Caco-2 (cell line): ENCODE data around the gene TMEM260. TPM values are rescaled to one million over a fixed set of nuclear protein-coding genes. Genes with fewer than 3 reads are reported as not detected.

Source experiments
- BruUV-seq: library from RNA; stranded (reverse); fragments of 400-500 nt; replicated peaks from 2 replicates; lab custom pipeline; 2021; lab: Mats Ljungman, UMichigan
- CTCF ChIA-PET: fragments of 300-600 bp; sonication (Branson Sonifier 250); formaldehyde crosslinking; loops from one replicate; lab custom pipeline; 2022; ENCODE audit warnings: antibody characterized with exemption; lab: Charles Lee
- POLR2A ChIA-PET: fragments of 300-600 bp; sonication (Branson Sonifier 250); formaldehyde crosslinking; loops from one replicate; lab custom pipeline; 2022; ENCODE audit warnings: antibody characterized with exemption; lab: Charles Lee
- DNase-seq, 2 experiments: peaks; one replicate each; pipeline versions ENCODE4 v3.0.0 to v3.0.0-alpha.2; 2020 to 2022
- H3K27me3 ChIP-seq: replicated peaks from 2 replicates; pipeline ENCODE4 v1.6.0; 2011; ENCODE audit warnings: low read length; ENCODE audit not compliant: control insufficient read depth, insufficient read depth
- H3K36me3 ChIP-seq: 2 replicates; pipeline ENCODE4 v1.5.1; 2011; ENCODE audit warnings: low read length; ENCODE audit not compliant: control insufficient read depth, insufficient read depth
- H3K4me1 ChIP-seq: fragments of 250-450 bp; sonication (Bioruptor Pico); 2 replicates; pipeline ENCODE4 v1.5.1; 2020; ENCODE audit warnings: mild to moderate bottlenecking
- H3K4me3 ChIP-seq: 2 replicates; pipeline ENCODE4 v1.5.1; 2011; ENCODE audit warnings: low read depth, mild to moderate bottlenecking, control low read depth, low read length
- H3K9me3 ChIP-seq: fragments of 250-450 bp; sonication (Bioruptor Pico); 2 replicates; pipeline ENCODE4 v1.5.1; 2020; ENCODE audit warnings: mild to moderate bottlenecking, moderate library complexity
- H3K27ac Mint-ChIP-seq: one replicate; pipeline ENCODE4 v1.8.0; 2022; ENCODE audit warnings: mixed read lengths; ENCODE audit not compliant: unreplicated experiment
- H3K27me3 Mint-ChIP-seq: one replicate; pipeline ENCODE4 v1.8.0; 2022; ENCODE audit warnings: mixed read lengths; ENCODE audit not compliant: insufficient read depth, unreplicated experiment
- H3K36me3 Mint-ChIP-seq: one replicate; pipeline ENCODE4 v1.8.0; 2022; ENCODE audit warnings: mild to moderate bottlenecking, mixed read lengths; ENCODE audit not compliant: insufficient read depth, unreplicated experiment
- H3K4me1 Mint-ChIP-seq: one replicate; pipeline ENCODE4 v1.8.0; 2022; ENCODE audit warnings: low read depth, mixed read lengths; ENCODE audit not compliant: unreplicated experiment
- H3K4me3 Mint-ChIP-seq: one replicate; pipeline ENCODE4 v1.8.0; 2022; ENCODE audit warnings: mild to moderate bottlenecking, moderate library complexity, mixed read lengths; ENCODE audit not compliant: unreplicated experiment
- H3K9me3 Mint-ChIP-seq: one replicate; pipeline ENCODE4 v1.8.0; 2022; ENCODE audit warnings: mixed read lengths; ENCODE audit not compliant: unreplicated experiment
- intact Hi-C: fragments of 100-400 bp; cut with micrococcal nuclease; formaldehyde crosslinking; loops from one replicate; pipeline ENCODE4 v1.10.0; 2022; ENCODE audit not compliant: unreplicated experiment
- total RNA-seq: library from RNA; stranded (reverse); gene quantifications from 2 replicates; pipeline ENCODE4 v1.2.3, GENCODE V29; 2022
- TF ChIP-seq, protein P1 (sequence below), 2 experiments: fragments of 200-600 bp in 1 of 2; IDR thresholded peaks; 1 replicate in 1 of 2; 2 replicates in 1 of 2; pipeline versions ENCODE4 v1.5.1 to v1.8.0; 2011 to 2022; ENCODE audit warnings: antibody characterized with exemption in 1 of 2, control low read depth in 1 of 2, inconsistent platforms in 1 of 2, low read depth in 1 of 2, low read length in 1 of 2, mild to moderate bottlenecking in 1 of 2, moderate library complexity in 1 of 2; ENCODE audit not compliant: insufficient read depth in 1 of 2, severe bottlenecking in 1 of 2, unreplicated experiment in 1 of 2

Gene TMEM260
- total RNA-seq, 1 experiment from 2014 or later = 32.3 TPM

DNA sequence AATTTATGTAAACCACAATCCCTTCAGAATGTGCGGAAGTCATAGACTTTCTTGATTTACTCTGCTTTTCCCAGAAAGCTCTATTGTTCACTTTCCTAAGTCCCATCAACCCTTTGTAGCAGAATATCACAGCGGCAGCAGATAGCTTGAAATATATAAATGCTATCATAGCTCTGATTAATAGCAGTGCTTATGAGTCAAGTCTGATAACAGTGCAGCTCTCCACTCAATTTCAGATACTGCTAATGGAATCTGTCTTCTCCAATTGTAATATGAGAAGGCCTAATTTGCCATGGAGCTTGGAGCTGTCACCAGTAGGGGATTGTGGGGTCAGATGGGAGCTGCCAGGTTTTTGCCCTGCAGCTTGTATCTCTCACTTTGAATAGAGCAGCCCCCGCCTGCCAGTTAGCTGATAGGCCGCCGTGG, 10.9 kb downstream of the TMEM260 start:
- no peak for DNase-seq
- intact Hi-C loops = no loop called here
- H3K36me3 Mint-ChIP-seq = peaks cover 6% of the 10 kb centered on the region
- peaks cover 9% of the 10 kb centered on the region for H3K4me1 Mint-ChIP-seq
- no peaks in the 10 kb centered on the region for H3K27me3 Mint-ChIP-seq
- no TSS peak for BruUV-seq
- no peak overlapping the region for H3K4me3 Mint-ChIP-seq
- no peaks in the 10 kb centered on the region for H3K9me3 Mint-ChIP-seq
- no peaks in the 10 kb centered on the region; the same call in 1 of the 2 replicates for H3K4me1 ChIP-seq
- H3K4me3 ChIP-seq = no peak overlapping the region
- CTCF ChIA-PET = interaction anchor here (0.9 to 1.1 kb wide), 2 partner anchors 11 to 31 kb away, joined by 3 to 6 read pairs; partner anchors contain the start of gene TMEM260
- H3K27me3 ChIP-seq = no peaks in the 10 kb centered on the region
- no peak overlapping the region for H3K27ac Mint-ChIP-seq
- TF ChIP-seq, protein P1, sequence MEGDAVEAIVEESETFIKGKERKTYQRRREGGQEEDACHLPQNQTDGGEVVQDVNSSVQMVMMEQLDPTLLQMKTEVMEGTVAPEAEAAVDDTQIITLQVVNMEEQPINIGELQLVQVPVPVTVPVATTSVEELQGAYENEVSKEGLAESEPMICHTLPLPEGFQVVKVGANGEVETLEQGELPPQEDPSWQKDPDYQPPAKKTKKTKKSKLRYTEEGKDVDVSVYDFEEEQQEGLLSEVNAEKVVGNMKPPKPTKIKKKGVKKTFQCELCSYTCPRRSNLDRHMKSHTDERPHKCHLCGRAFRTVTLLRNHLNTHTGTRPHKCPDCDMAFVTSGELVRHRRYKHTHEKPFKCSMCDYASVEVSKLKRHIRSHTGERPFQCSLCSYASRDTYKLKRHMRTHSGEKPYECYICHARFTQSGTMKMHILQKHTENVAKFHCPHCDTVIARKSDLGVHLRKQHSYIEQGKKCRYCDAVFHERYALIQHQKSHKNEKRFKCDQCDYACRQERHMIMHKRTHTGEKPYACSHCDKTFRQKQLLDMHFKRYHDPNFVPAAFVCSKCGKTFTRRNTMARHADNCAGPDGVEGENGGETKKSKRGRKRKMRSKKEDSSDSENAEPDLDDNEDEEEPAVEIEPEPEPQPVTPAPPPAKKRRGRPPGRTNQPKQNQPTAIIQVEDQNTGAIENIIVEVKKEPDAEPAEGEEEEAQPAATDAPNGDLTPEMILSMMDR (IDR thresholded peaks at IDR 0.05; ENCODE audit: insufficient read depth in 1 of 2, low read depth in 1 of 2, low read length in 1 of 2, severe bottlenecking in 1 of 2, unreplicated experiment in 1 of 2) = no peak
- H3K36me3 ChIP-seq = no peaks in the 10 kb centered on the region
- POLR2A ChIA-PET = no interaction called here
- no peaks in the 10 kb centered on the region for H3K9me3 ChIP-seq

DNA sequence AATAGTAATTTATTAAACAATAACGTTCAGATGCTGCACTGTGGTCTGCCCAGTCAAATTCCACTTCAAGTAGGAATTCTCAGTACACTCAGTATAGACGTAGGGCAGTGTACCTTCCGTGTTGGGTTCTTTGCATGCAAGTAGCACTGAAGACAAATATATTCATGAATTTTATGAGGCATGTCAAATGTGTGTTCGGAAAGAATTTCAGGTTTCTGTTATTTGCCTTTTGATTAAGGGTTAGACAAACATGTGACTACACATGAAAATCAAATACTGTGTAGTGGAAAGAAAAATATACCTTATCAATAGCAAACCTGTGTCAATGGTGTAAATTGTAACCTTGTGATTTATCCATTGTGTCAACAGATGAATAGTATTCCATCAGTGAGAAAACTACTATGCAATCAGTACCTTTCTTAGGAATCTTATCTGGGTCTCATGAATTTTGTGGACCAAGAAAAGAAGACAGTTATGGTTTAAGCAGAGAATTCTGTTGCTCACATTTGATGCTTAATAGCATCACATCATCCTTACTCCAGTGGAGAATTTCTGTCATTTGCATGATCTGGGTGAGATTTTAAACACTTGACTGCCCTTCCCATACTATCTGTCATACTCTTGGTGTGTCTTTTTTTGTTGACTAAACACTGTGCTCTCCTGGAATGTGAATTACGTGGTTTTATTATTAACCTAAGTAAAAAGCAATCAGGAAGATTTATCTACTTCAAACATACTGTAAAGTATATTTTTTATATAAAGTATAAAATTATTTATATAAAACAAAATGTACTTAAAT, 13.3 kb downstream of the TMEM260 start:
- Histone ChIP-seq H3K27me3 (no peaks in the 10 kb centered on the region), H3K4me3 (no peak overlapping the region), H3K36me3 (no peaks in the 10 kb centered on the region), H3K4me1 (no peaks in the 10 kb centered on the region; the same call in 1 of the 2 replicates), H3K9me3 (no peaks in the 10 kb centered on the region)
- intact Hi-C loops = no loop called here
- peaks cover 8% of the 10 kb centered on the region for H3K36me3 Mint-ChIP-seq
- no peak overlapping the region for H3K4me3 Mint-ChIP-seq
- H3K27me3 Mint-ChIP-seq = no peaks in the 10 kb centered on the region
- no peaks in the 10 kb centered on the region for H3K9me3 Mint-ChIP-seq
- CTCF ChIA-PET = interaction anchor here (0.9 kb wide), 1 partner anchor 13 kb away, joined by 4 read pairs; the partner anchor contains the start of gene TMEM260
- peak in 1 of 2 experiments; percentile 31 for DNase-seq
- BruUV-seq = no TSS peak
- TF ChIP-seq, protein P1 (IDR thresholded peaks at IDR 0.05; ENCODE audit: insufficient read depth in 1 of 2, low read depth in 1 of 2, low read length in 1 of 2, severe bottlenecking in 1 of 2, unreplicated experiment in 1 of 2) = no peak
- POLR2A ChIA-PET = interaction anchor here (0.8 kb wide), 1 partner anchor 13 kb away, joined by 4 read pairs; the partner anchor contains the start of gene TMEM260
- H3K4me1 Mint-ChIP-seq = peaks cover 9% of the 10 kb centered on the region
- no peak overlapping the region for H3K27ac Mint-ChIP-seq

DNA sequence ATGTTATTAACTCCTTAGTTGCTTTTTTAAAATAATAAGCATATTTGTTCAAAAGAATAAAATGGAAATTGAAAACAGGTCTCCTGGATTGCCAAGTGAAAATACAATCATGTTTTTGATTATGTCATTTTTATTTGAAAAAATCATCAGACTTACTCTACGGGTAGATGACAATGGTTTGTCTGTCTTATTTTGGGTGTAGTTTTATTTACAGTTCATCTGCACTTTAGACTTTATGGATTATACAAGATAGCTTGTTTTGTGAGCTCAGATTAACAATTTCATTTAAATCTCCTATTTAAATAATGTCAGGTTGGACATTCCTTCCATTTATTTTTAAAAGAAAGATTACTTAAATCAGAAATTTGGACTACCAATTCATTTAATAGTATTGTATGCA, 14.8 kb downstream of the TMEM260 start:
- POLR2A ChIA-PET = no interaction called here
- CTCF ChIA-PET = no interaction called here
- Histone ChIP-seq H3K4me1 (no peaks in the 10 kb centered on the region; the same call in 1 of the 2 replicates), H3K9me3 (no peaks in the 10 kb centered on the region), H3K27me3 (no peaks in the 10 kb centered on the region), H3K4me3 (no peak overlapping the region), H3K36me3 (0 out of 2 replicates have a peak, but pooled peaks cover 2% of the 10 kb centered on the region)
- H3K27me3 Mint-ChIP-seq = no peaks in the 10 kb centered on the region
- H3K9me3 Mint-ChIP-seq = no peaks in the 10 kb centered on the region
- no peak for DNase-seq
- intact Hi-C loops = no loop called here
- TF ChIP-seq, protein P1 (IDR thresholded peaks at IDR 0.05; ENCODE audit: insufficient read depth in 1 of 2, low read depth in 1 of 2, low read length in 1 of 2, severe bottlenecking in 1 of 2, unreplicated experiment in 1 of 2) = no peak
- BruUV-seq = no TSS peak
- H3K4me3 Mint-ChIP-seq = no peak overlapping the region
- H3K4me1 Mint-ChIP-seq = peaks cover 9% of the 10 kb centered on the region
- no peak overlapping the region for H3K27ac Mint-ChIP-seq
- peaks cover 11% of the 10 kb centered on the region for H3K36me3 Mint-ChIP-seq
